LNCaP clone FGC (cell line): ENCODE measurements around the gene RALGAPA1.

Source experiments
- DNase-seq: peaks from one replicate; pipeline ENCODE4 v3.0.0-alpha.2; 2011; ENCODE audit warnings: low read depth
- H3K4me3 ChIP-seq: 2 replicates; pipeline ENCODE4 v1.5.1; 2011; ENCODE audit warnings: mild to moderate bottlenecking, low read depth, low read length, control low read depth
- CTCF ChIP-seq: IDR thresholded peaks from 2 replicates; pipeline ENCODE4 v1.5.1; 2012; ENCODE audit warnings: mild to moderate bottlenecking; ENCODE audit not compliant: control insufficient read depth, insufficient read depth; ENCODE audit errors: extremely low read depth

The RALGAPA1 gene

GRCh38 chr14:35578639-35579038 lies 230.5 kb downstream of the RALGAPA1 start:
- no peak overlapping the region for H3K4me3 ChIP-seq
- TF ChIP-seq CTCF, result no peak
- DNase-seq, result no peak

GRCh38 chr14:35578135-35578534 lies 231.0 kb downstream of the RALGAPA1 start:
- no peak for TF ChIP-seq CTCF
- DNase-seq, result no peak
- no peak overlapping the region for H3K4me3 ChIP-seq

GRCh38 chr14:35576856-35577255 lies 232.2 kb downstream of the RALGAPA1 start:
- no peak overlapping the region for H3K4me3 ChIP-seq
- no peak for TF ChIP-seq CTCF
- no peak for DNase-seq

- TF ChIP-seq CTCF, result no peak
- no peak overlapping the region for H3K4me3 ChIP-seq
- no peak for DNase-seq
Measured at GRCh38 chr14:35576260-35576659, 232.8 kb downstream of the RALGAPA1 start.

- TF ChIP-seq CTCF, result no peak
- no peak overlapping the region for H3K4me3 ChIP-seq
- DNase-seq, result no peak
Measured at GRCh38 chr14:35573911-35574310, 235.2 kb downstream of the RALGAPA1 start.

GRCh38 chr14:35571598-35571997 lies 237.5 kb downstream of the RALGAPA1 start:
- DNase-seq, result no peak
- H3K4me3 ChIP-seq, result no peak overlapping the region
- TF ChIP-seq CTCF, result no peak

- no peak for TF ChIP-seq CTCF
- no peak for DNase-seq
- no peak overlapping the region for H3K4me3 ChIP-seq
Measured at GRCh38 chr14:35565871-35566464, 243.1 kb downstream of the RALGAPA1 start.
